ENCODE results near the gene FIG4.

Gene FIG4

DNA sequence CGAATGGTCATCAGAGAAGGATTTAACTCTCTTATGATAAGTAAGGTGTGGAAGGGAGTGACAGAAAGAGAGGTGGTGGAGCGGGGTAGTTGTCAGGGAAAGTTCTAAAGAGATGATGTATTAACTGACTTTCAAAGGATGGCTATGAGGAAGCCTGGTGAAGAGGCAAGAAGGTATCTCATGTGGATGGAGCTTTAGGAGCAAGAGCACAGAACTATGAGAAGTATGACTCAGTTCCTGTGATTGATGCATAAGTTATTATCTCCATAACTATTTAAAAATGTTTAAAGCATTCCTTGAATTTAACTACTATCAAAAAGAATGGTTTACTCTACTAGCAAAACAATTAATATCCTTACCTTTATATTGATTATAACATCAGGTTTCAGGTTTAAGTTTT lies 28.9 kb upstream of the FIG4 start:
- Histone ChIP-seq H3K27me3 (no peaks in the 10 kb centered on the region), H3K9me3 (no peaks in the 10 kb centered on the region), H3K4me3 (no peak overlapping the region), H3K27ac (no peak overlapping the region), H3K36me3 (peaks cover 0 to 19% (median 5%) of the 10 kb centered on the region in 3 donors), H3K4me1 (no peaks in the 10 kb centered on the region)
- no peak for DNase-seq
- TF ChIP-seq, protein P1, sequence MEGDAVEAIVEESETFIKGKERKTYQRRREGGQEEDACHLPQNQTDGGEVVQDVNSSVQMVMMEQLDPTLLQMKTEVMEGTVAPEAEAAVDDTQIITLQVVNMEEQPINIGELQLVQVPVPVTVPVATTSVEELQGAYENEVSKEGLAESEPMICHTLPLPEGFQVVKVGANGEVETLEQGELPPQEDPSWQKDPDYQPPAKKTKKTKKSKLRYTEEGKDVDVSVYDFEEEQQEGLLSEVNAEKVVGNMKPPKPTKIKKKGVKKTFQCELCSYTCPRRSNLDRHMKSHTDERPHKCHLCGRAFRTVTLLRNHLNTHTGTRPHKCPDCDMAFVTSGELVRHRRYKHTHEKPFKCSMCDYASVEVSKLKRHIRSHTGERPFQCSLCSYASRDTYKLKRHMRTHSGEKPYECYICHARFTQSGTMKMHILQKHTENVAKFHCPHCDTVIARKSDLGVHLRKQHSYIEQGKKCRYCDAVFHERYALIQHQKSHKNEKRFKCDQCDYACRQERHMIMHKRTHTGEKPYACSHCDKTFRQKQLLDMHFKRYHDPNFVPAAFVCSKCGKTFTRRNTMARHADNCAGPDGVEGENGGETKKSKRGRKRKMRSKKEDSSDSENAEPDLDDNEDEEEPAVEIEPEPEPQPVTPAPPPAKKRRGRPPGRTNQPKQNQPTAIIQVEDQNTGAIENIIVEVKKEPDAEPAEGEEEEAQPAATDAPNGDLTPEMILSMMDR (IDR thresholded peaks at IDR 0.05): no peak
- intact Hi-C loops (cut with DNase I; ENCODE audit: low total_unique reads): no loop called here

DNA sequence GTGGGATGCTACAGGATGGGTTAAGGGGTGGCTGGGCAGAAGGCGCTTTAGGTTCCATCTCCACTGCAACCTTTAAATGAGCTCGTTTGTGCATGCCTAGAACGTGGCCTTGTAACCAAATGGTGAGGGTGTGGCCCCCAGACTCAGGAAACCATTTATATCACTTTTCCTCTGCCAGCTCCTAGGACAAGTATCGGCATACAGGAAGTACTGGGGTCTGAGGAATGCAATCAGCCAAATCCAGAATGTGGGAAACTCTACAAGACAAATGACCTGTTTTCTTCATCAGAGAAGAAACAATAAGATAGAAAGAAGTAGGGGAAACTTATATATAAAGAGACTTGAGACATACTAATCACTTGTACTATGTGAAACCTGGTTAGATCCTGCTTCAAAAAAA lies 21.3 kb upstream of the FIG4 start:
- intact Hi-C loops (cut with DNase I; ENCODE audit: low total_unique reads): no loop called here
- no peak overlapping the region for H3K27ac ChIP-seq
- H3K4me1 ChIP-seq: peaks cover 0 to 13% (median 0%) of the 10 kb centered on the region in 4 donors
- TF ChIP-seq, protein P1 (IDR thresholded peaks at IDR 0.05): no peak
- H3K36me3 ChIP-seq: peaks cover 0 to 8% (median 0%) of the 10 kb centered on the region in 3 donors
- no peaks in the 10 kb centered on the region for H3K27me3 ChIP-seq
- no peak overlapping the region for H3K4me3 ChIP-seq
- no peak for DNase-seq
- H3K9me3 ChIP-seq: no peaks in the 10 kb centered on the region

DNA sequence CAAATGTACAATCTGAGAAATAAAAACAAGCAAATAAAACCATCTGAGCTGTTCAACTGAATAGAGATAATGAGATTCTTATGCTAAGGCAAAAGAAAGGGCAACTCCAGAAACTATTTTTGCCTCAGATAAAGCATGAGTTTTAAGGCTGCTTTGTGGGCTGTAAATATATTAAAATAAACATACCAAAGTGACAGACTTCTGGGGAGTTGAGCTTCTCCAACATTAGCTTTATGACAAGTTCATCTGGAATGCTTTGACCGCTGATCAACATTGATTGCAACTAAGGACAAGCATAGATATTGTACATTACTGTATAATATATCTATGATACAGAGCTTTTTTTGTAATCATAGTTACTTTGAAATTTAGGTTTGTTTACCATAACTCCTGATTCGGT lies 19.4 kb upstream of the FIG4 start:
- Histone ChIP-seq H3K36me3 (peaks cover 0 to 8% (median 0%) of the 10 kb centered on the region in 3 donors), H3K27ac (no peak overlapping the region), H3K27me3 (no peaks in the 10 kb centered on the region), H3K4me3 (no peak overlapping the region), H3K4me1 (peaks cover 0 to 13% (median 0%) of the 10 kb centered on the region in 4 donors), H3K9me3 (no peaks in the 10 kb centered on the region)
- no peak for DNase-seq
- TF ChIP-seq, protein P1 (IDR thresholded peaks at IDR 0.05): no peak
- intact Hi-C loops (cut with DNase I; ENCODE audit: low total_unique reads): no loop called here

DNA sequence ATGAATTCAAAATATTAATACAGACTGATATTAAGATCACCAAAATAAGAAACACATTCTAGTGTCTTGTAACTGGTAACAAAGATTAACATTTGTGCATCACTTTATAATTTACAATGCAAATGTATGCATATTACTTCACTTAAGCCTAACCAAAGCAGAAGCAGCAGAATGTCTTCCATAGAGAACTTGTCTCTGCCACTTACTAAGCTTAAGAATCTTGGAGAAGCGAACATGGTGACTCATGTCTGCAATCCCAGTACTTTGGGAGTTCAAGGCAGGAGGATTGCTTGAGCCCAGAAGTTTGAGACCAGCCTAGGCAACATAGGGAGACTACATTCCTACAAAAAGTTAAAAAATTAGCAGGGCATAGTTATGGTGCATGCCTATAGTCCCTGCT lies 18.9 kb upstream of the FIG4 start:
- DNase-seq: no peak
- Histone ChIP-seq H3K4me3 (no peak overlapping the region), H3K4me1 (peaks cover 0 to 13% (median 0%) of the 10 kb centered on the region in 4 donors), H3K27ac (no peak overlapping the region), H3K36me3 (peaks cover 0 to 8% (median 0%) of the 10 kb centered on the region in 3 donors), H3K9me3 (no peaks in the 10 kb centered on the region), H3K27me3 (no peaks in the 10 kb centered on the region)
- TF ChIP-seq, protein P1 (IDR thresholded peaks at IDR 0.05): no peak
- intact Hi-C loops (cut with DNase I; ENCODE audit: low total_unique reads): no loop called here

DNA sequence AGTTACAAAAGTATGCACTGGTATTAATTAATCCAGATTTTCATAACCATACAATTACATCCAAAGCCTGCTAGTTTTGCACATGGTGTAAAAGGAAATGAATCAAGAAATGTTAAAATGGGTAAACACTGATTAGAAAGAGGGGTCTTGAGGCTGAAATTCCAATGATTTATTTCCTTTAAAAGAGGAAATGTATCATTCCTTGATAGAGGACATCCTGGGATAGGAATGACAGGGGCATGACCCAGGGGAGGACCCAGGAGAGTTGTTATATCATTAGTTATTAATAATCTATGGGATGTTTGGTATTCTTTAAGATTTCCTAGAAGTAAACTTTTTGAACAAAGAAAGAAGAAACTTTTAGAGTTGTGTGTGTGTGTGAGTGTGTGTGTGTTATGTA lies 18.3 kb upstream of the FIG4 start:
- no peaks in the 10 kb centered on the region for H3K9me3 ChIP-seq
- intact Hi-C loops (cut with DNase I; ENCODE audit: low total_unique reads): no loop called here
- TF ChIP-seq, protein P1 (IDR thresholded peaks at IDR 0.05): no peak

DNA sequence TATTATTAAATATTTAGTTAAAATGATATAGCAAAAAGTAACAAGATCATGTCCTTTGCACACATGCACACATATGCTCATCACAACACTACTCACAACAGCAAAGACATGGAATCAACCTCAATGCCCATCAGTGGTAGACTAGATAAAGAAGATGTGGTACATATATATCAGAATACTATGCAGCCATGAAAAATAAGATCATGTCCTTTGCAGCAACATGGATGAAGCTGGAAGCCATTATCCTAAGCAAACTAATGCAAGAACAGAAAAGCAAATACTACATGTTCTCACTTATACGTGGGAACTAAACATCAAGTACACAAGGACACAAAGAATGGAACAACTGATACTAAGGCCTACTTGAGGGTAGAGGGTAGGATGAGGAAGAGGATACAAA lies 14.4 kb upstream of the FIG4 start:
- no peak overlapping the region for H3K4me3 ChIP-seq
- H3K27me3 ChIP-seq: no peaks in the 10 kb centered on the region
- H3K27ac ChIP-seq: no peak overlapping the region
- DNase-seq: no peak
- no peaks in the 10 kb centered on the region for H3K9me3 ChIP-seq
- H3K4me1 ChIP-seq: peaks cover 0 to 7% (median 0%) of the 10 kb centered on the region in 4 donors
- intact Hi-C loops (cut with DNase I; ENCODE audit: low total_unique reads): no loop called here
- no peaks in the 10 kb centered on the region for H3K36me3 ChIP-seq
- TF ChIP-seq, protein P1 (IDR thresholded peaks at IDR 0.05): no peak

More for the DNA sequence above, 18.3 kb upstream of the FIG4 start:
- H3K27ac ChIP-seq: no peak overlapping the region
- no peak overlapping the region for H3K4me3 ChIP-seq
- peaks cover 0 to 8% (median 0%) of the 10 kb centered on the region in 3 donors for H3K36me3 ChIP-seq
- no peak for DNase-seq
- no peaks in the 10 kb centered on the region for H3K27me3 ChIP-seq
- peaks cover 0 to 13% (median 0%) of the 10 kb centered on the region in 4 donors for H3K4me1 ChIP-seq
